HEK293 (cell line): ENCODE results near the gene SPAST.
A peak's percentile ranks its signal among the peaks of the same experiment; 100 is the strongest.

Experiments
- CTCF ChIA-PET: fragments of 350-600 bp; formaldehyde crosslinking; extraction: SDS; loops from one replicate; lab custom pipeline; 2021; ENCODE audit warnings: antibody characterized with exemption; lab: Yijun Ruan, JAX
- POLR2A ChIA-PET: fragments of 300-600 bp; formaldehyde crosslinking; extraction: SDS; loops from one replicate; lab custom pipeline; 2020; ENCODE audit warnings: antibody characterized with exemption, inconsistent platforms; lab: Yijun Ruan, JAX
- H3K27ac ChIP-seq: fragments of 200-500 bp; sonication (Bioruptor generic); 2 replicates; pipeline ENCODE4 v1.5.1; 2014; ENCODE audit warnings: low read depth, low read length, control low read depth, inconsistent platforms; ENCODE audit errors: extremely low read depth
- H3K36me3 ChIP-seq, 2 experiments: fragments of 200-500 bp in 1 of 2; sonication (Bioruptor generic) in 1 of 2; 1 replicate in 1 of 2; 2 replicates in 1 of 2; pipeline ENCODE4 v1.5.1; 2014 to 2017; ENCODE audit warnings: inconsistent platforms in 2 of 2, low read length in 2 of 2; ENCODE audit not compliant: control insufficient read depth in 2 of 2, insufficient read depth in 1 of 2
- H3K4me1 ChIP-seq: fragments of 200-500 bp; sonication (Bioruptor generic); 2 replicates; pipeline ENCODE4 v1.5.1; 2014; ENCODE audit warnings: mild to moderate bottlenecking, low read length, inconsistent platforms; ENCODE audit not compliant: control insufficient read depth, insufficient read depth
- H3K4me3 ChIP-seq: 2 replicates; pipeline ENCODE4 v1.5.1; 2011; ENCODE audit warnings: low read depth, mild to moderate bottlenecking, control low read depth, low read length, moderate library complexity
- H3K9me3 ChIP-seq: fragments of 200-500 bp; sonication (Bioruptor generic); 2 replicates; pipeline ENCODE4 v1.5.1; 2014; ENCODE audit warnings: low read depth, low read length, inconsistent platforms; ENCODE audit not compliant: control insufficient read depth, insufficient read depth
- FEZF1 ChIP-seq: fragments of 450-650 bp; formaldehyde crosslinking; IDR thresholded peaks from 2 replicates; pipeline ENCODE4 v1.5.1; 2016; ENCODE audit warnings: missing biosample characterization, missing genetic modification characterization
- GLI4 ChIP-seq: fragments of 450-650 bp; formaldehyde crosslinking; IDR thresholded peaks from 2 replicates; pipeline ENCODE4 v1.5.1; 2016; ENCODE audit warnings: missing biosample characterization, missing genetic modification characterization
- KLF1 ChIP-seq: fragments of 450-650 bp; formaldehyde crosslinking; IDR thresholded peaks from 2 replicates; pipeline ENCODE4 v1.5.1; 2016; ENCODE audit warnings: missing biosample characterization, missing genetic modification characterization
- KLF9 ChIP-seq: fragments of 450-650 bp; formaldehyde crosslinking; IDR thresholded peaks from 2 replicates; pipeline ENCODE4 v1.5.1; 2016; ENCODE audit warnings: missing biosample characterization, missing genetic modification characterization, low read depth
- MYNN ChIP-seq: fragments of 450-650 bp; formaldehyde crosslinking; IDR thresholded peaks from 2 replicates; pipeline ENCODE4 v1.5.1; 2016; ENCODE audit warnings: missing biosample characterization, missing genetic modification characterization, borderline replicate concordance
- RBAK ChIP-seq: fragments of 450-650 bp; formaldehyde crosslinking; IDR thresholded peaks from 2 replicates; pipeline ENCODE4 v1.5.1; 2016; ENCODE audit warnings: missing biosample characterization, missing genetic modification characterization
- SP3 ChIP-seq: fragments of 450-650 bp; formaldehyde crosslinking; IDR thresholded peaks from 2 replicates; pipeline ENCODE4 v1.5.1; 2016; ENCODE audit warnings: missing biosample characterization, missing genetic modification characterization
- TCF7L2 ChIP-seq: IDR thresholded peaks from 2 replicates; pipeline ENCODE4 v1.6.1; 2011; ENCODE audit warnings: low read depth, mild to moderate bottlenecking, inconsistent platforms, low read length, moderate library complexity, borderline replicate concordance
- TRIM28 ChIP-seq: IDR thresholded peaks from 2 replicates; pipeline ENCODE4 v1.6.1; 2011; ENCODE audit warnings: low read length, control low read depth, borderline replicate concordance
- YY1 ChIP-seq: fragments of 450-650 bp; formaldehyde crosslinking; IDR thresholded peaks from 2 replicates; pipeline ENCODE4 v1.5.1; 2018; ENCODE audit warnings: missing biosample characterization, missing genetic modification characterization
- ZIC2 ChIP-seq: fragments of 450-650 bp; formaldehyde crosslinking; IDR thresholded peaks from 2 replicates; pipeline ENCODE4 v1.5.1; 2016; ENCODE audit warnings: missing biosample characterization, missing genetic modification characterization
- ZNF112 ChIP-seq: fragments of 450-650 bp; formaldehyde crosslinking; IDR thresholded peaks from 2 replicates; pipeline ENCODE4 v1.5.0; 2017; ENCODE audit warnings: missing biosample characterization, missing genetic modification characterization
- ZNF146 ChIP-seq: fragments of 450-650 bp; formaldehyde crosslinking; IDR thresholded peaks from 2 replicates; pipeline ENCODE4 v1.5.1; 2016; ENCODE audit warnings: missing biosample characterization, missing genetic modification characterization
- ZNF24 ChIP-seq: fragments of 450-650 bp; formaldehyde crosslinking; IDR thresholded peaks from 2 replicates; pipeline ENCODE4 v1.5.1; 2016; ENCODE audit warnings: missing biosample characterization, missing genetic modification characterization
- ZNF292 ChIP-seq: fragments of 450-650 bp; formaldehyde crosslinking; IDR thresholded peaks from 2 replicates; pipeline ENCODE4 v1.5.1; 2016; ENCODE audit warnings: low read depth, missing biosample characterization, missing genetic modification characterization, borderline replicate concordance
- ZNF350 ChIP-seq: fragments of 450-650 bp; formaldehyde crosslinking; IDR thresholded peaks from 2 replicates; pipeline ENCODE4 v1.5.0; 2017; ENCODE audit warnings: missing biosample characterization, mild to moderate bottlenecking, missing genetic modification characterization
- ZNF416 ChIP-seq: fragments of 450-650 bp; formaldehyde crosslinking; IDR thresholded peaks from 2 replicates; pipeline ENCODE4 v1.5.1; 2016; ENCODE audit warnings: missing biosample characterization, missing genetic modification characterization
- ZNF426 ChIP-seq: fragments of 450-650 bp; formaldehyde crosslinking; IDR thresholded peaks from 2 replicates; pipeline ENCODE4 v1.5.1; 2017; ENCODE audit warnings: missing biosample characterization, missing genetic modification characterization, mild to moderate bottlenecking, inconsistent platforms, moderate library complexity
- ZNF558 ChIP-seq: fragments of 450-650 bp; formaldehyde crosslinking; IDR thresholded peaks from 2 replicates; pipeline ENCODE4 v1.5.1; 2016; ENCODE audit warnings: missing biosample characterization, missing genetic modification characterization
- ZNF785 ChIP-seq: fragments of 450-650 bp; formaldehyde crosslinking; IDR thresholded peaks from 2 replicates; pipeline ENCODE4 v1.5.1; 2016; ENCODE audit warnings: missing biosample characterization, missing genetic modification characterization
- ZSCAN16 ChIP-seq: fragments of 450-650 bp; formaldehyde crosslinking; IDR thresholded peaks from 2 replicates; pipeline ENCODE4 v1.5.1; 2016; ENCODE audit warnings: missing biosample characterization, missing genetic modification characterization
- TF ChIP-seq, protein P1 (sequence below): fragments of 450-650 bp; formaldehyde crosslinking; optimal IDR thresholded peaks from 2 replicates; pipeline ENCODE3; 2016; ENCODE audit warnings: missing biosample characterization, mild to moderate bottlenecking, missing genetic modification characterization
- TF ChIP-seq, protein P2 (sequence below): fragments of 450-650 bp; IDR thresholded peaks from 2 replicates; pipeline ENCODE4 v1.5.1; 2018; ENCODE audit warnings: missing biosample characterization, missing genetic modification characterization
- TF ChIP-seq, protein P3 (sequence below): fragments of 450-650 bp; formaldehyde crosslinking; IDR thresholded peaks from 2 replicates; pipeline ENCODE4 v1.5.1; 2016; ENCODE audit warnings: missing biosample characterization, missing genetic modification characterization
- TF ChIP-seq, protein P4 (sequence below): fragments of 450-650 bp; formaldehyde crosslinking; IDR thresholded peaks from 2 replicates; pipeline ENCODE4 v1.5.1; 2016; ENCODE audit warnings: missing biosample characterization, missing genetic modification characterization
- TF ChIP-seq, protein P5 (sequence below): fragments of 450-650 bp; formaldehyde crosslinking; IDR thresholded peaks from 2 replicates; pipeline ENCODE4 v1.5.1; 2016; ENCODE audit warnings: missing biosample characterization, missing genetic modification characterization
- TF ChIP-seq, protein P6 (sequence below): fragments of 450-650 bp; formaldehyde crosslinking; IDR thresholded peaks from 2 replicates; pipeline ENCODE4 v1.5.1; 2016; ENCODE audit warnings: missing biosample characterization, missing genetic modification characterization

SPAST gene

DNA sequence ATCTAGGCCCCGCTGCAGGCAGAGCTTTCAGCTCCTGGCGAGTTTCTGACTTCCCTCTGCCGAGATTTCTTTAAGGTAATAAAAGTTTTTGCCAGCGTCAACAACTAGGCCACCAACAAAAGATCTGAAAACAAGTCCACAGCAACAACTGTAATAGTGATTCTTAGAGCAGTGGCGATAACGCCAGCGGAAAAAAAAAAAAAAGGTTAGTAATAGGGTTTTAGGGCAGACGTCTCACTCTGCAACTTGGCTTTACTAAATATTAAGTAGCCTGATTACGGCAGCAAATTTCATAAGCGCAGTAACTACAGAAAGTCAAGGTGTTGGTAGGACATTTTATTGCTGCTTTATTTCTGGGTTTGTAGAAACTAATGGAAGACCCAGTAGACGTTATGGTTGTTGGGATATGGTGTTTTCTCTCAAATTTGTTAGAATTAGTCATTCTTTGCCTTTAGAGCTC lies 102.8 kb downstream of the SPAST start (continued):
- TF ChIP-seq, protein P1, sequence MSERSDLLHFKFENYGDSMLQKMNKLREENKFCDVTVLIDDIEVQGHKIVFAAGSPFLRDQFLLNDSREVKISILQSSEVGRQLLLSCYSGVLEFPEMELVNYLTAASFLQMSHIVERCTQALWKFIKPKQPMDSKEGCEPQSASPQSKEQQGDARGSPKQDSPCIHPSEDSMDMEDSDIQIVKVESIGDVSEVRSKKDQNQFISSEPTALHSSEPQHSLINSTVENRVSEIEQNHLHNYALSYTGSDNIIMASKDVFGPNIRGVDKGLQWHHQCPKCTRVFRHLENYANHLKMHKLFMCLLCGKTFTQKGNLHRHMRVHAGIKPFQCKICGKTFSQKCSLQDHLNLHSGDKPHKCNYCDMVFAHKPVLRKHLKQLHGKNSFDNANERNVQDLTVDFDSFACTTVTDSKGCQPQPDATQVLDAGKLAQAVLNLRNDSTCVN (tag by site-specific recombination): no peak
- TF ChIP-seq, all 188 proteins: peak for 0

DNA sequence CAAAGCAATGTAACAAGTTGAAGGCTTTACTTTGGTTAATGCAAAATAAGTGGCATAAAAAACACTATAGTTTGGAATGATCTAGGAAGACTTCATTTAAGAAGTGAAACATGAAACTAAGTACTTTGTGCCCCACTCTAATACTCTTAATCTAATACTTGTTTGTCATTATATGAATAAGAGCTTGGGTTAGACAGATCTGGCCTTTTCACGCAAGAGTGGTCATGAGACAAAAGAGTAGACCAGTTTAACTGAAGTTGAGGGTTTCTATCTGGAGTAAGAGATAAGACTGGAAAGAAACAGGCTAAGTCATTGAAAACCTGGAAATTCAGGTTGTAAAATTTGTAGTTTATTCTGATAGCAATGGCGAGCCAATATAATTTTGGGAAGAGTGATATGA lies 105.2 kb downstream of the SPAST start:
- no peak for TF ChIP-seq GLI4 (tag by site-specific recombination)
- ChIA-PET CTCF (no interaction called here), POLR2A (interaction anchor here (0.6 kb wide), 1 partner anchor 89 kb away, joined by 5 read pairs; no protein-coding TSS in a partner anchor)
- Histone ChIP-seq H3K36me3 (peaks cover 16 to 22% of the 10 kb centered on the region in 2 experiments), H3K27ac (no peak overlapping the region), H3K4me3 (no peak overlapping the region), H3K4me1 (no peaks in the 10 kb centered on the region), H3K9me3 (no peaks in the 10 kb centered on the region)

DNA sequence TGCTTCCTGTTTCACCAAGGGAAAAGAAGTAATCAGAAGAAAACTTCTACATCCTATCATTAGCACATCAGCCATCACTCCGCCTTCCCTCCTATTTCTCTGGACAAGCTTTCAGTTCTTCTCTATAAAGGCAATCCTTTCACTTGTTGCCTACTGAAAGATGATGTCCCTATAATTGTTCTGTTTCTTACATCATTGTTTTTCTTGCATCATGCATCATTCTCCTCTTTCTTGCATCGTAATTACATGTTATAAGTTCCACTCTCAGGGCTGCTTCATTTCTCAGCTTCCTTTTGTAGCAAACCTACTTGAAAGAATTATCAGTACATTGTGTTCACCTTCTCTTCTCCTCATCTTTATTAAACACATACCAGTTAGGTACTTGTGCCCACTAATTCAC lies 109.5 kb downstream of the SPAST start:
- no peak overlapping the region for H3K27ac ChIP-seq
- no peaks in the 10 kb centered on the region for H3K9me3 ChIP-seq
- CTCF ChIA-PET: no interaction called here
- no peak overlapping the region for H3K4me3 ChIP-seq
- no peaks in the 10 kb centered on the region for H3K4me1 ChIP-seq
- peaks cover 39 to 50% of the 10 kb centered on the region in 2 experiments for H3K36me3 ChIP-seq
- POLR2A ChIA-PET: no interaction called here
- TF ChIP-seq RBAK (tag by site-specific recombination) (no peak), ZNF24 (tag by site-specific recombination) (peak; percentile 68; the same call in 1 of the 2 replicates), KLF9 (tag by site-specific recombination) (no peak), TRIM28 (no peak), GLI4 (tag by site-specific recombination) (no peak), FEZF1 (no peak), ZNF112 (tag by site-specific recombination) (no peak), ZNF558 (tag by site-specific recombination) (peak; percentile 62; the same call in 1 of the 2 replicates), SP3 (no peak), TCF7L2 (no peak), ZNF146 (tag by site-specific recombination) (no peak), MYNN (no peak), ZNF350 (tag by site-specific recombination) (no peak), YY1 (no peak), ZNF426 (tag by site-specific recombination) (no peak), ZIC2 (tag by site-specific recombination) (no peak), KLF1 (no peak), ZSCAN16 (no peak), ZNF785 (no peak), ZNF416 (no peak), ZNF292 (tag by site-specific recombination) (no peak)
- TF ChIP-seq, protein P2, sequence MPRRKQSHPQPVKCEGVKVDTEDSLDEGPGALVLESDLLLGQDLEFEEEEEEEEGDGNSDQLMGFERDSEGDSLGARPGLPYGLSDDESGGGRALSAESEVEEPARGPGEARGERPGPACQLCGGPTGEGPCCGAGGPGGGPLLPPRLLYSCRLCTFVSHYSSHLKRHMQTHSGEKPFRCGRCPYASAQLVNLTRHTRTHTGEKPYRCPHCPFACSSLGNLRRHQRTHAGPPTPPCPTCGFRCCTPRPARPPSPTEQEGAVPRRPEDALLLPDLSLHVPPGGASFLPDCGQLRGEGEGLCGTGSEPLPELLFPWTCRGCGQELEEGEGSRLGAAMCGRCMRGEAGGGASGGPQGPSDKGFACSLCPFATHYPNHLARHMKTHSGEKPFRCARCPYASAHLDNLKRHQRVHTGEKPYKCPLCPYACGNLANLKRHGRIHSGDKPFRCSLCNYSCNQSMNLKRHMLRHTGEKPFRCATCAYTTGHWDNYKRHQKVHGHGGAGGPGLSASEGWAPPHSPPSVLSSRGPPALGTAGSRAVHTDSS: no peak; the same call in 1 of the 2 replicates
- TF ChIP-seq, protein P3, sequence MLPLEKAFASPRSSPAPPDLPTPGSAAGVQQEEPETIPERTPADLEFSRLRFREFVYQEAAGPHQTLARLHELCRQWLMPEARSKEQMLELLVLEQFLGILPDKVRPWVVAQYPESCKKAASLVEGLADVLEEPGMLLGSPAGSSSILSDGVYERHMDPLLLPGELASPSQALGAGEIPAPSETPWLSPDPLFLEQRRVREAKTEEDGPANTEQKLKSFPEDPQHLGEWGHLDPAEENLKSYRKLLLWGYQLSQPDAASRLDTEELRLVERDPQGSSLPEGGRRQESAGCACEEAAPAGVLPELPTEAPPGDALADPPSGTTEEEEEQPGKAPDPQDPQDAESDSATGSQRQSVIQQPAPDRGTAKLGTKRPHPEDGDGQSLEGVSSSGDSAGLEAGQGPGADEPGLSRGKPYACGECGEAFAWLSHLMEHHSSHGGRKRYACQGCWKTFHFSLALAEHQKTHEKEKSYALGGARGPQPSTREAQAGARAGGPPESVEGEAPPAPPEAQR (tag by site-specific recombination): no peak
- TF ChIP-seq, protein P4, sequence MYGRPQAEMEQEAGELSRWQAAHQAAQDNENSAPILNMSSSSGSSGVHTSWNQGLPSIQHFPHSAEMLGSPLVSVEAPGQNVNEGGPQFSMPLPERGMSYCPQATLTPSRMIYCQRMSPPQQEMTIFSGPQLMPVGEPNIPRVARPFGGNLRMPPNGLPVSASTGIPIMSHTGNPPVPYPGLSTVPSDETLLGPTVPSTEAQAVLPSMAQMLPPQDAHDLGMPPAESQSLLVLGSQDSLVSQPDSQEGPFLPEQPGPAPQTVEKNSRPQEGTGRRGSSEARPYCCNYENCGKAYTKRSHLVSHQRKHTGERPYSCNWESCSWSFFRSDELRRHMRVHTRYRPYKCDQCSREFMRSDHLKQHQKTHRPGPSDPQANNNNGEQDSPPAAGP (tag by site-specific recombination): no peak
- TF ChIP-seq, protein P5, sequence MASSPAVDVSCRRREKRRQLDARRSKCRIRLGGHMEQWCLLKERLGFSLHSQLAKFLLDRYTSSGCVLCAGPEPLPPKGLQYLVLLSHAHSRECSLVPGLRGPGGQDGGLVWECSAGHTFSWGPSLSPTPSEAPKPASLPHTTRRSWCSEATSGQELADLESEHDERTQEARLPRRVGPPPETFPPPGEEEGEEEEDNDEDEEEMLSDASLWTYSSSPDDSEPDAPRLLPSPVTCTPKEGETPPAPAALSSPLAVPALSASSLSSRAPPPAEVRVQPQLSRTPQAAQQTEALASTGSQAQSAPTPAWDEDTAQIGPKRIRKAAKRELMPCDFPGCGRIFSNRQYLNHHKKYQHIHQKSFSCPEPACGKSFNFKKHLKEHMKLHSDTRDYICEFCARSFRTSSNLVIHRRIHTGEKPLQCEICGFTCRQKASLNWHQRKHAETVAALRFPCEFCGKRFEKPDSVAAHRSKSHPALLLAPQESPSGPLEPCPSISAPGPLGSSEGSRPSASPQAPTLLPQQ (tag by site-specific recombination): 0 out of 2 replicates have a peak, but pooled peaks have one; percentile 45
- TF ChIP-seq, protein P6, sequence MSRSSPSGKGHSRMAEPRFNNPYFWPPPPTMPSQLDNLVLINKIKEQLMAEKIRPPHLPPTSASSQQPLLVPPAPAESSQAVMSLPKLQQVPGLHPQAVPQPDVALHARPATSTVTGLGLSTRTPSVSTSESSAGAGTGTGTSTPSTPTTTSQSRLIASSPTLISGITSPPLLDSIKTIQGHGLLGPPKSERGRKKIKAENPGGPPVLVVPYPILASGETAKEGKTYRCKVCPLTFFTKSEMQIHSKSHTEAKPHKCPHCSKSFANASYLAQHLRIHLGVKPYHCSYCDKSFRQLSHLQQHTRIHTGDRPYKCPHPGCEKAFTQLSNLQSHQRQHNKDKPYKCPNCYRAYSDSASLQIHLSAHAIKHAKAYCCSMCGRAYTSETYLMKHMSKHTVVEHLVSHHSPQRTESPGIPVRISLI (tag by site-specific recombination): no peak
